ENCODE data around the gene OR10X1. TPM values are rescaled to one million over a fixed set of nuclear protein-coding genes. Genes with fewer than 3 reads are reported as not detected.

Gene OR10X1
- total RNA-seq, 2 experiments from 2014 or later: not detected

DNA sequence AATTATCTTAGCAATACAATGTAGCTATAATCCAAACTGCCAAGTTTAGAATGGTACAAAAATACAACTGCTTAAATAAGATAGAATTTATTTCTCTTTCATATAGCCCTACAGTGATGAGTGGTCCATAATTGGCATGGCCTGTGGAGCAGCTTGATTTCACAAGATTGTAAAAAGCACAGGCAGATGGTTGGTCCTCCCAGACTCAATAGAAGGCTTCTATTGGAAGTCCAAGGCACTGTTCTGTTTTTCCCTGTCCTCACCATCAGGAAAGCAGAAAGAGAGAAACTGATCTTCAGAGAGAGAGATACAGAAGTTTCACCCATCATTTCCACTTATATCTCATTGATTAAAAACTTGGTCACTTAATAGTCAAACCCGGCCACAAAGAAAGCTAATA lies 7.5 kb downstream of the OR10X1 start:
- BruUV-seq (replicated peaks): no TSS peak
- Histone ChIP-seq H3K36me3 (ENCODE audit: insufficient read depth, low read length) (no peaks in the 10 kb centered on the region), H3K4me1 (ENCODE audit: insufficient read depth, low read length, poor library complexity, severe bottlenecking) (no peaks in the 10 kb centered on the region), H4K20me1 (ENCODE audit: insufficient read depth, low read length) (no peaks in the 10 kb centered on the region), H3K4me3 (ENCODE audit: low read depth, low read length, poor library complexity, severe bottlenecking) (no peak overlapping the region), H2AFZ (ENCODE audit: low read length) (no peak overlapping the region), H3K9me3 (ENCODE audit: low read length) (no peaks in the 10 kb centered on the region), H3K79me2 (ENCODE audit: insufficient read depth, low read depth, low read length) (no peaks in the 10 kb centered on the region), H3K9me2 (ENCODE audit: insufficient read depth, low read length) (no peaks in the 10 kb centered on the region), H3K4me2 (ENCODE audit: low read length) (no peak overlapping the region), H3K27ac (ENCODE audit: low read depth, low read length, poor library complexity, severe bottlenecking) (no peak overlapping the region)
- TF ChIP-seq CTCF (conservative IDR thresholded peaks at IDR 0.05; ENCODE audit: low read length): no peak
- POLR2A ChIA-PET: no interaction called here
- CTCF ChIA-PET (ENCODE audit: unreplicated experiment): no interaction called here
- intact Hi-C loops (cut with micrococcal nuclease; ENCODE audit: unreplicated experiment): no loop called here
- no peak for DNase-seq (ENCODE audit: low spot score)

GRCh38 chr1:158570480-158570879 lies 9.2 kb downstream of the OR10X1 start, which contains the start of gene OR6P1:
OR6P1 (minus strand) TSS chr1:158570580; CDS start chr1:158563604, 6,976 bp downstream.
- H2AFZ ChIP-seq (ENCODE audit: low read length): no peak within 1 kb of the TSS
- no peaks in the 10 kb centered on the region for H3K9me3 ChIP-seq (ENCODE audit: low read length)
- BruUV-seq (replicated peaks): no TSS peak
- H3K4me1 ChIP-seq (ENCODE audit: insufficient read depth, low read length, poor library complexity, severe bottlenecking): no peaks in the 10 kb centered on the region
- ChIA-PET CTCF (ENCODE audit: unreplicated experiment) (no interaction called here), POLR2A (no interaction called here)
- H3K79me2 ChIP-seq (ENCODE audit: insufficient read depth, low read depth, low read length): no peaks in the 10 kb centered on the region
- H4K20me1 ChIP-seq (ENCODE audit: insufficient read depth, low read length): no peaks in the 10 kb centered on the region
- no peak within 1 kb of the TSS for H3K4me2 ChIP-seq (ENCODE audit: low read length)
- no peak for DNase-seq (ENCODE audit: low spot score)
- no peaks in the 10 kb centered on the region for H3K36me3 ChIP-seq (ENCODE audit: insufficient read depth, low read length)
- intact Hi-C loops (cut with micrococcal nuclease; ENCODE audit: unreplicated experiment): no loop called here
- H3K4me3 ChIP-seq (ENCODE audit: low read depth, low read length, poor library complexity, severe bottlenecking): no peak within 1 kb of the TSS
- TF ChIP-seq CTCF (conservative IDR thresholded peaks at IDR 0.05; ENCODE audit: low read length) (no peak), EZH2phosphoT487 (IDR thresholded peaks at IDR 0.05; ENCODE audit: borderline replicate concordance, low read depth, low read length) (no peak)
- no peak within 1 kb of the TSS for H3K27ac ChIP-seq (ENCODE audit: low read depth, low read length, poor library complexity, severe bottlenecking)
- no peaks in the 10 kb centered on the region for H3K9me2 ChIP-seq (ENCODE audit: insufficient read depth, low read length)

DNA sequence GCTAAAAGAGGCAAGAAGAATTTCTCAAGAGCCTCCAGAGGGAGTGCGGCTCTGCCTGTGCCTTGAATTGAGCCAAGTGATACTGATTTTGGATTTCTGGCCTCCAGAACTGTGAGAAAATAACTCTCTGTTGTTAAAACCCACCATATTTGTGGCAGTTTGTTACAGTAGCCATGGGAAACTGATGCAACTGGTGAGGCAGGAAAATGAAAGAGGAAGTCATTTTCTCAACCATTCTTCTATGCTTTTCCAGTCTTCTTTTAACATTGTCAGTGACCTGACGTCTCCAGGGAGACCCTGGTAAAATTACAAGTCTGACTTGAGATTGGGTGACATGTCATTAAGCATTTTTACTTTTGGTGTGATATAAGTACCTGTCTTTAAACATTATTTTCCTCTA lies 15.1 kb downstream of the OR10X1 start:
- peak overlapping the region; percentile 60 for H3K4me2 ChIP-seq (ENCODE audit: low read length)
- POLR2A ChIA-PET: interaction anchor here (0.7 kb wide), 1 partner anchor 264 kb away, joined by 3 read pairs; no protein-coding TSS in a partner anchor
- peak; percentile 78 for DNase-seq (ENCODE audit: low spot score)

More for the DNA sequence above, 15.1 kb downstream of the OR10X1 start:
- Histone ChIP-seq H3K79me2 (ENCODE audit: insufficient read depth, low read depth, low read length) (no peaks in the 10 kb centered on the region), H3K27ac (ENCODE audit: low read depth, low read length, poor library complexity, severe bottlenecking) (peak overlapping the region; percentile 58), H4K20me1 (ENCODE audit: insufficient read depth, low read length) (no peaks in the 10 kb centered on the region), H2AFZ (ENCODE audit: low read length) (peak overlapping the region; percentile 99), H3K9me3 (ENCODE audit: low read length) (no peaks in the 10 kb centered on the region; the same call in 1 of the 2 replicates), H3K4me3 (ENCODE audit: low read depth, low read length, poor library complexity, severe bottlenecking) (peak overlapping the region; percentile 32), H3K36me3 (ENCODE audit: insufficient read depth, low read length) (no peaks in the 10 kb centered on the region), H3K9me2 (ENCODE audit: insufficient read depth, low read length) (no peaks in the 10 kb centered on the region), H3K4me1 (ENCODE audit: insufficient read depth, low read length, poor library complexity, severe bottlenecking) (peaks cover 18% of the 10 kb centered on the region)
- no TSS peak for BruUV-seq (replicated peaks)
- CTCF ChIA-PET (ENCODE audit: unreplicated experiment): no interaction called here
- intact Hi-C loops (cut with micrococcal nuclease; ENCODE audit: unreplicated experiment): loop anchor here (10.0 kb wide), 3 partner anchors 400 to 510 kb away; partner anchors contain the start of genes AIM2 and IFI16
- TF ChIP-seq EZH2phosphoT487 (IDR thresholded peaks at IDR 0.05; ENCODE audit: borderline replicate concordance, low read depth, low read length) (no peak), CTCF (conservative IDR thresholded peaks at IDR 0.05; ENCODE audit: low read length) (no peak)
